ENCODE data around the gene FNDC5. TPM values are rescaled to one million over a fixed set of nuclear protein-coding genes. Genes with fewer than 3 reads are reported as not detected.
"Not testable (repeated sequence)": the region's sequence is repeated elsewhere in the genome, so short reads cannot be mapped to it uniquely, and the experiment has no call there.

FNDC5 gene
- polyA plus RNA-seq (2013, experiment 1 of 4), result 31.8 TPM
- polyA plus RNA-seq (2013, experiment 2 of 4), result 35.5 TPM
- polyA plus RNA-seq (2013, experiment 3 of 4), result 28.4 TPM
- 40.0 TPM for polyA plus RNA-seq (2013, experiment 4 of 4)

DNA sequence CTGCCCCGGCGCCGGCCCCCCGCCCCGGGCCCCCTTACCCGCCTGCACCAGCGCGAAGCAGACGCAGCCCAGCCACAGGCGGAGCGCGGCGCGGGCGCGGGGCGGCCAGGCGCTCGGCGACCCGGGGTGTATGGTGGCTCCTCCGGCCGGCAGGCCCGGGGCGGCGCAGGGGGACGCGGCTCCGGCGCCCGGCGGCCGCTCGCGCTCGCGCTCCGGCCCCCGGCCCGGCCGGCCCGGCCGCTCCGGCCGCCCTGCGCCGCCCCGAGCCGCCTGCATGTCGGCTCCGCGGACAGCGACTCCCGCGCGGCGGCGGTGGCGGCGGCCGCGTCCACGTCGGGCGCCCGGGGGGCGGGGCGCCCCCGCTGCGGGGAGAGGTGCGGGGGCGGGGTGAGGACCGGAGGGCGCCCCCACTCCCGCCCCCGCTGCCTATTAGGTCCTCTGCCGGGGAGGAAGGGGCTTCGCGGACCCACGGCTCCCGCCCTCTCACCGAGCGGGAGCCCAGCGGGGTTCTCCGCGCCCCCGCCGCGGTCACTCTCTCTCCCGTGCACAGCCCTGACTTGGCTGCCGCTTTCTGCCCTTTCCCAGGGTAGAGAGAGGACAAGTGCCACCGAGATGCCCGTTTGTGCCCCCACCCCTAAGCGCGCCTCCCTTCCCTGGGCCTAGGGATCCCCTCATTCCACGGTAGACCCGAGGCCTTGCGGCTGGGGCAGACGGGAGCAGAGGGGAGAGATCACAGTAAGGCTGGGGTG lies at the start of gene FNDC5:
TSS of gene FNDC5 (minus strand) at position 298 of the 749 bp plus-strand sequence.
- no peaks in the 10 kb centered on the region for H3K9me3 ChIP-seq (ENCODE audit: control insufficient read depth, low read length)
- peaks cover 16% of the 10 kb centered on the region for H3K27me3 ChIP-seq (ENCODE audit: control insufficient read depth, insufficient read depth, low read length, poor library complexity, severe bottlenecking)
- peaks cover 28% of the 10 kb centered on the region for H3K4me1 ChIP-seq (ENCODE audit: control insufficient read depth, insufficient read depth, low read length)
- no peaks in the 10 kb centered on the region for H3K36me3 ChIP-seq (ENCODE audit: control insufficient read depth, insufficient read depth, low read length)
- WGBS, 2 experiments, result 2% methylated on average over 99 of the region's 99 CpGs
- H3K4me3 ChIP-seq (ENCODE audit: insufficient read depth, low read depth, low read length), result peak within 1 kb of the TSS; percentile 45
- peak within 1 kb of the TSS; percentile 26 for H3K27ac ChIP-seq (ENCODE audit: insufficient read depth, low read depth, low read length, poor library complexity, severe bottlenecking)

GRCh38 chr1:32919811-32920733 lies 49.4 kb upstream of the FNDC5 start:
- Histone ChIP-seq H3K9me3 (ENCODE audit: control insufficient read depth, low read length) (no peaks in the 10 kb centered on the region), H3K4me1 (ENCODE audit: control insufficient read depth, insufficient read depth, low read length) (peaks cover 4% of the 10 kb centered on the region), H3K27ac (ENCODE audit: insufficient read depth, low read depth, low read length, poor library complexity, severe bottlenecking) (no peak overlapping the region), H3K36me3 (ENCODE audit: control insufficient read depth, insufficient read depth, low read length) (no peaks in the 10 kb centered on the region), H3K27me3 (ENCODE audit: control insufficient read depth, insufficient read depth, low read length, poor library complexity, severe bottlenecking) (peaks cover 26% of the 10 kb centered on the region), H3K4me3 (ENCODE audit: insufficient read depth, low read depth, low read length) (no peak overlapping the region)
- 92% methylated on average over 11 of the region's 11 CpGs for WGBS, 2 experiments

DNA sequence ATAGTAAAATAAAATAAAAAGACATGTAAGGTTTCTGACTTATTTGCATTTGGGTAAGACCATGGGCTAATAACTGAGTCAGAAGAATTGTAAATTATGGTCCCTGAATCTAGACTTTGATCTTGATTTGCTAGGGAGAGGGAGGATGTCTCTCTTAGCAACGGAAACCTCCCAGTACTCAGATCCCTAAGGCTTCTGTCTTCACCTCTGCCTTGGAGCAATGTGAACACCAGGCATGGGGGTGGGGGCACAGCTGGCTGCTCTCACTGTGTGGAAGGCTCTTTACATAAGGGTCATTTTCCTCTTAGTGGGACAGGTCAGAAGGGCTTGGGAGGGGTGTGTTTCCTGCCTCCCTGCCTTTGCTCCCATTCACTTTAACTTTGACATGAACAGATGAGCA lies 47.5 kb upstream of the FNDC5 start:
- H3K27ac ChIP-seq (ENCODE audit: insufficient read depth, low read depth, low read length, poor library complexity, severe bottlenecking), result no peak overlapping the region
- H3K27me3 ChIP-seq (ENCODE audit: control insufficient read depth, insufficient read depth, low read length, poor library complexity, severe bottlenecking), result peaks cover 7% of the 10 kb centered on the region
- H3K36me3 ChIP-seq (ENCODE audit: control insufficient read depth, insufficient read depth, low read length), result no peaks in the 10 kb centered on the region
- no peak overlapping the region for H3K4me3 ChIP-seq (ENCODE audit: insufficient read depth, low read depth, low read length)
- 43 to 55% methylated on average over 1 of the region's 1 CpG for WGBS, 2 experiments
- H3K4me1 ChIP-seq (ENCODE audit: control insufficient read depth, insufficient read depth, low read length), result no peaks in the 10 kb centered on the region
- no peaks in the 10 kb centered on the region for H3K9me3 ChIP-seq (ENCODE audit: control insufficient read depth, low read length)

DNA sequence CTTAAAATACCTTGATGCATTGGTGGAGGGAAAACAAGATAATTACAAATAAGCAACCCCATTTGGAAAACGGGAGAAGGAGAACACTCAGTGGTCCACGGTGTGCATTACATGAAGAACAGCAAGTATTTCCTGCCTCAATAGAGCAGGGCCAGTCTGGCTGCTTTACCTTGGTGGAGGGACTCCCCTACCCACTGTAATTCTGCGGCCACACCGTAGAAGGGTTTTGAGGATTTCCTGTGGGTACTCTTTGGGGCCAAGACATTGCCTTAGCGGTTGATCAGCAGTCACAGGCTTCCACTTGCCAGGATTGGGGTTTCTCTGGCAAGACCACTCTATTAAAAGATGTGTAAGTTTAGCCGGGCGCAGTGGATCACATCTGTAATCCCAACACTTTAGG lies 46.8 kb upstream of the FNDC5 start:
- no peaks in the 10 kb centered on the region for H3K4me1 ChIP-seq (ENCODE audit: control insufficient read depth, insufficient read depth, low read length)
- no peaks in the 10 kb centered on the region for H3K9me3 ChIP-seq (ENCODE audit: control insufficient read depth, low read length)
- 73 to 80% methylated on average over 7 of the region's 7 CpGs for WGBS, 2 experiments
- no peak overlapping the region for H3K4me3 ChIP-seq (ENCODE audit: insufficient read depth, low read depth, low read length)
- no peak overlapping the region for H3K27ac ChIP-seq (ENCODE audit: insufficient read depth, low read depth, low read length, poor library complexity, severe bottlenecking)
- H3K27me3 ChIP-seq (ENCODE audit: control insufficient read depth, insufficient read depth, low read length, poor library complexity, severe bottlenecking), result peaks cover 3% of the 10 kb centered on the region
- H3K36me3 ChIP-seq (ENCODE audit: control insufficient read depth, insufficient read depth, low read length), result no peaks in the 10 kb centered on the region

DNA sequence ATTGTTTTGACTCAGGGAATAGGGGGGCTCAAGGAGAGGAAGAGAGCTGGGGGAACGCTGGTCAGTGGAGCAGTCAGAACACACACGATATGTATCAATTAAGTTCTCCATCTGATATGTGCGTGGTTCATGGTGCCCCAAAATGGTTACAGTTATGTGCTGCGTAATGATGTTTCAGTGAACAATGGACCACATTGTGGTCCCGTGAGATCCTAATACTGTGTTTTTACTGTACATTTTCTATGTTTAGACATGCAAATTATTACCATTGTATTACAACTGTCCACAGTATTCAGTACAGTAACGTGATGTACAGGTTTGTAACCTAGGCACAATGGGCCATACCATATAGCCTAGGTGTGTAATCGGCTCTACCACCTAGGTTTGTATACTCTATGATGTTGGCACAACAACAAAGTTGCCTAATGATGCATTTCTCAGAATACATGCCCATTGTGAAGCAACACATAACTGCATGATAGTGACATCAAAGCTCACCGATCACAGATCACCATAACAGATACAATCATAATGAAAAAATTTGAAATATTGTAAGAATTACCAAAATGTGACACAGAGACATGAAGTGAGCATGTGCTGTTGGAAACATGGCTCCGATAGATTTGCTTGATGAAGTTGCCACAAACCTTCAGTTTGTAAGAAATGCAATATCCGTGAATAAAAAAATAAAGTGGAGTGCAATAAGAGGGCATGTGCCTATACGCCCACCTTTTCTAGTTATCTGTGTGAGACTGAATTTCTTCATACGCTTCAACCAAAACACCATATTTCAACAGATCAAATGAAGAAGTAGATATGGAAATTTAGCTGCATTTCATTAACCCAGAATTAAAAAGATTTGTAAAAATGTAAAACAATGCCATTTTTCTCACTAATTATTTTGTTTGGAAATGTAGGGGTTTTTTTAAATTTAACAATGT lies 45.3 kb upstream of the FNDC5 start:
- Histone ChIP-seq H3K36me3 (ENCODE audit: control insufficient read depth, insufficient read depth, low read length) (no peaks in the 10 kb centered on the region), H3K4me1 (ENCODE audit: control insufficient read depth, insufficient read depth, low read length) (no peaks in the 10 kb centered on the region), H3K4me3 (ENCODE audit: insufficient read depth, low read depth, low read length) (no peak overlapping the region), H3K9me3 (ENCODE audit: control insufficient read depth, low read length) (no peaks in the 10 kb centered on the region), H3K27ac (ENCODE audit: insufficient read depth, low read depth, low read length, poor library complexity, severe bottlenecking) (no peak overlapping the region), H3K27me3 (ENCODE audit: control insufficient read depth, insufficient read depth, low read length, poor library complexity, severe bottlenecking) (no peaks in the 10 kb centered on the region)
- 95 to 96% methylated on average over 10 to 12 of the region's 12 CpGs for WGBS, 2 experiments

GRCh38 chr1:32910319-32910718 lies 39.6 kb upstream of the FNDC5 start:
- Histone ChIP-seq H3K4me3 (ENCODE audit: insufficient read depth, low read depth, low read length) (no peak overlapping the region), H3K9me3 (ENCODE audit: control insufficient read depth, low read length) (no peaks in the 10 kb centered on the region), H3K27ac (ENCODE audit: insufficient read depth, low read depth, low read length, poor library complexity, severe bottlenecking) (no peak overlapping the region), H3K36me3 (ENCODE audit: control insufficient read depth, insufficient read depth, low read length) (no peaks in the 10 kb centered on the region), H3K27me3 (ENCODE audit: control insufficient read depth, insufficient read depth, low read length, poor library complexity, severe bottlenecking) (no peaks in the 10 kb centered on the region), H3K4me1 (ENCODE audit: control insufficient read depth, insufficient read depth, low read length) (no peaks in the 10 kb centered on the region)
- 86 to 91% methylated on average over 2 to 5 of the region's 5 CpGs for WGBS, 2 experiments

DNA sequence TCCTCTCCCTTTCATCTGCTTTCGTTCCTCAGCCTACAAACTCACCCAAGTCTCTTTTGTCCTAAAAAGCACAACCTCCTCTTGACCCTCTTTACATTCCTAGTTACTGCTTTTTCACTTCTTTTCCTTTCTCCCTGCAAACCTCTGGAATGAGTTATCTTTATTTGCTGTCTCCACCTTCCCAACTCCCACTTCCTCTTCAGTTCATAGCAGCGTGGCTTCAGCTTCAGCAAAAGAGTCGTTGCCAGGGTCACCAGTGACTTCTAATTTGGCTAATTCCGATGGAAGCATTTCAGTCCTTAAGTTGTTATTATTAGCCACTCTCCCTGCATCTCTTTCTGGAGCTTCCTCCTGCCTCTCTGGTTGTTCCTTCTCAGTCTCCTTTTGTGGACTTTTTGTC lies 36.7 kb upstream of the FNDC5 start:
- no peaks in the 10 kb centered on the region for H3K36me3 ChIP-seq (ENCODE audit: control insufficient read depth, insufficient read depth, low read length)
- no peaks in the 10 kb centered on the region for H3K4me1 ChIP-seq (ENCODE audit: control insufficient read depth, insufficient read depth, low read length)
- H3K27ac ChIP-seq (ENCODE audit: insufficient read depth, low read depth, low read length, poor library complexity, severe bottlenecking), result no peak overlapping the region
- no peaks in the 10 kb centered on the region for H3K9me3 ChIP-seq (ENCODE audit: control insufficient read depth, low read length)
- H3K27me3 ChIP-seq (ENCODE audit: control insufficient read depth, insufficient read depth, low read length, poor library complexity, severe bottlenecking), result peaks cover 5% of the 10 kb centered on the region
- H3K4me3 ChIP-seq (ENCODE audit: insufficient read depth, low read depth, low read length), result no peak overlapping the region
- 65 to 67% methylated on average over 4 of the region's 4 CpGs for WGBS, 2 experiments

- Histone ChIP-seq H3K9me3 (ENCODE audit: control insufficient read depth, low read length) (no peaks in the 10 kb centered on the region), H3K36me3 (ENCODE audit: control insufficient read depth, insufficient read depth, low read length) (no peaks in the 10 kb centered on the region), H3K27me3 (ENCODE audit: control insufficient read depth, insufficient read depth, low read length, poor library complexity, severe bottlenecking) (peaks cover 13% of the 10 kb centered on the region), H3K27ac (ENCODE audit: insufficient read depth, low read depth, low read length, poor library complexity, severe bottlenecking) (no peak overlapping the region), H3K4me1 (ENCODE audit: control insufficient read depth, insufficient read depth, low read length) (no peaks in the 10 kb centered on the region), H3K4me3 (ENCODE audit: insufficient read depth, low read depth, low read length) (no peak overlapping the region)
- WGBS, 2 experiments, result 90 to 93% methylated on average over 7 of the region's 7 CpGs
Measured at GRCh38 chr1:32906654-32907053, 35.9 kb upstream of the FNDC5 start.

GRCh38 chr1:32905588-32905987 lies 34.9 kb upstream of the FNDC5 start:
- H3K4me3 ChIP-seq (ENCODE audit: insufficient read depth, low read depth, low read length); H3K36me3 ChIP-seq (ENCODE audit: control insufficient read depth, insufficient read depth, low read length); H3K4me1 ChIP-seq (ENCODE audit: control insufficient read depth, insufficient read depth, low read length); H3K27ac ChIP-seq (ENCODE audit: insufficient read depth, low read depth, low read length, poor library complexity, severe bottlenecking); H3K9me3 ChIP-seq (ENCODE audit: control insufficient read depth, low read length): not testable (repeated sequence)
- 81% methylated on average over 10 of the region's 10 CpGs for WGBS, 2 experiments
- H3K27me3 ChIP-seq (ENCODE audit: control insufficient read depth, insufficient read depth, low read length, poor library complexity, severe bottlenecking), result peaks cover 24% of the 10 kb centered on the region
